BLaER1 (cell line): ENCODE data around the gene FNDC5.

ENCODE experiments used
- H3K27ac ChIP-seq: shearing (Covaris generic); formaldehyde crosslinking; 2 replicates; pipeline ENCODE4 v1.8.1; 2022
- H3K27me3 ChIP-seq: shearing (Covaris generic); formaldehyde crosslinking; 2 replicates; pipeline ENCODE4 v1.8.1; 2022
- H3K36me3 ChIP-seq: shearing (Covaris generic); formaldehyde crosslinking; 2 replicates; pipeline ENCODE4 v1.8.1; 2022
- H3K4me1 ChIP-seq: shearing (Covaris generic); formaldehyde crosslinking; 2 replicates; pipeline ENCODE4 v1.8.1; 2022
- H3K4me2 ChIP-seq: shearing (Covaris generic); formaldehyde crosslinking; 2 replicates; pipeline ENCODE4 v1.8.1; 2022
- H3K4me3 ChIP-seq: shearing (Covaris generic); formaldehyde crosslinking; 2 replicates; pipeline ENCODE4 v1.8.1; 2022
- H3K9ac ChIP-seq: shearing (Covaris generic); formaldehyde crosslinking; 2 replicates; pipeline ENCODE4 v1.8.1; 2022
- H3K9me3 ChIP-seq: shearing (Covaris generic); formaldehyde crosslinking; 2 replicates; pipeline ENCODE4 v1.8.1; 2022
- H4K20me1 ChIP-seq: shearing (Covaris generic); formaldehyde crosslinking; 2 replicates; pipeline ENCODE4 v1.8.1; 2022
- Cebpa-rat ChIP-seq: shearing (Covaris generic); IDR thresholded peaks from 2 replicates; pipeline ENCODE4 v1.8.1; 2022

FNDC5 gene

DNA sequence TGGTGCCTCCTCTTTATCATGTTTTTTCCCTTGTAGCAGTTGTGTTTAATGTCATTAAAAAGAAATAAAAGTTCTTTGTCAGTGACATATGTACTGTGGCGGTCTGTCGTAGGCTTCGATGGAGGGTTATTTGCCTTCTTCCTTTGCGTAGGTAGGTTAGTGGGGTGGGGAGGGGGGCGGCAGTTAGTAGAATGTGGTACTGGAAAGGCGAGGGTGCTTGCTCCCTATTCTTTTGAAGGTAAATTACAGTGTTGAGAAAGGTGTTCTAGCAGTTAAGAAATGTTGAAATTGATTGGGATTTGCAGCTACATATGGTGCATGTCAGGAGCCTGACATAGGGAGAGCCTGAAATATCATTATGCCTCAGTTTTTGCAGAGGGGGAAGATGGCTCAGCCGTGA is 11.9 kb downstream of the FNDC5 start:
- no peak overlapping the region for H3K27ac ChIP-seq
- no peak overlapping the region for H3K4me3 ChIP-seq
- H3K36me3 ChIP-seq = peaks cover 99% of the 10 kb centered on the region
- no peaks in the 10 kb centered on the region; the same call in 1 of the 2 replicates for H4K20me1 ChIP-seq
- H3K27me3 ChIP-seq = no peaks in the 10 kb centered on the region
- no peak overlapping the region for H3K4me2 ChIP-seq
- H3K4me1 ChIP-seq = no peaks in the 10 kb centered on the region
- TF ChIP-seq Cebpa-rat = no peak
- no peaks in the 10 kb centered on the region for H3K9me3 ChIP-seq
- no peak overlapping the region for H3K9ac ChIP-seq

DNA sequence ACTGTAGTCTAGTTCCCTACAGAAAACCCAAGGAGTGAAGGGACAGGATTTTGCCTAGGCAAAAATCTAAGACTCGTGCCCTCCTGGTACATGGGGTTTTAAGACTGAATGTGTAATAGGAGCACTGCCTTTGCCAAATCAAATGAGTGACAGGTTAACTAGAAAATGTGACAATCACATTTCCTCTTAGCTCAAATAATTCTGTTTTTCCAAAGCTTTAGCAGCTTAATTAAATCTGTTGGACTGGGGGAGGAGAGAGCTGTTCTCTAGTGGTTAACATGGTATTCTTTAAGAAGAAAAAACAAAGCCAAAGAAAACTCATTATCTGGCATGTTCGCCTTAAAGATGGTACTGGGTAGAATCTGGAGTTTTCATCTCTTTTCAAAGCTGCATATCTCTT is 12.6 kb downstream of the FNDC5 start:
- Histone ChIP-seq H3K9ac (no peak overlapping the region), H3K36me3 (peaks cover 99% of the 10 kb centered on the region), H3K4me2 (no peak overlapping the region), H4K20me1 (no peaks in the 10 kb centered on the region; the same call in 1 of the 2 replicates), H3K27ac (no peak overlapping the region), H3K4me3 (no peak overlapping the region), H3K27me3 (no peaks in the 10 kb centered on the region), H3K4me1 (no peaks in the 10 kb centered on the region), H3K9me3 (no peaks in the 10 kb centered on the region)
- no peak for TF ChIP-seq Cebpa-rat

DNA sequence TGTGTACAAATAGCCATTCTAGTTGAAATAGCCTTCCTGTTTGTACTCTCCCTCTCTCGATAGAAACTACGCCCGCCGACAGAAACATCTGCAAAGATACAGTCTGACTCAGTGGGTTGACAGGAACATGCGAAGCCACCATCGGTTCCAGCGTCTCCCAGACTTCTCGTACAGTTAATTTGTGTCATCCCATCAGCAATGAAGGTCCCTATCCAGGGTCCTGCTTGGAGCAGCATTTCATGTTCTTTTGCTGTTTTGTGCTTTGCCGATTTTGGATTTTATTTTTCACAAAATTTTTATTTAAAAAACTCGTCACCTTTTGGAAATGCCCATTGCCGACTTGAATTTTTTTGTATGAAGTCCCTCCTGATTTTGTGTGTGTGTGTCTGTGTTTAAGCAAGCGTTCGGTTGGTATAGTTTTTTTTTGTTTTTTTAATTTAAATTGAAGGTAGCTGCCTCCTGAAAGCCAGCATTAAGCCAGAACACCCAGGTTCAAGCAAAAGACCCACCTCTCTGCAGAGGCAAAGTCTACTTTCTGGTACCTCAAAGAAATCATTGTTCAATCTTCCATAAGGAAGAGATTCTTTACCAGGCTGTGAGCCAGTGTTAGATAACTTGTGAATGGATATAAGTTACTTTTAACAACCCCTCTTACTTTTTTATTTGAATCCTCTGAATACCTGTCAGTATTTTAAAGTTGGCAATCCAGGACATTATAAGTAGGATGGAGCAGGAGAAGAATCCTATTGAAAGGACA is 14.7 kb downstream of the FNDC5 start:
- Histone ChIP-seq H3K9me3 (no peaks in the 10 kb centered on the region), H3K4me2 (no peak overlapping the region), H4K20me1 (no peaks in the 10 kb centered on the region; the same call in 1 of the 2 replicates), H3K27ac (no peak overlapping the region), H3K27me3 (no peaks in the 10 kb centered on the region), H3K4me3 (no peak overlapping the region), H3K9ac (no peak overlapping the region), H3K36me3 (peaks cover 98% of the 10 kb centered on the region), H3K4me1 (no peaks in the 10 kb centered on the region)
- TF ChIP-seq Cebpa-rat = no peak

DNA sequence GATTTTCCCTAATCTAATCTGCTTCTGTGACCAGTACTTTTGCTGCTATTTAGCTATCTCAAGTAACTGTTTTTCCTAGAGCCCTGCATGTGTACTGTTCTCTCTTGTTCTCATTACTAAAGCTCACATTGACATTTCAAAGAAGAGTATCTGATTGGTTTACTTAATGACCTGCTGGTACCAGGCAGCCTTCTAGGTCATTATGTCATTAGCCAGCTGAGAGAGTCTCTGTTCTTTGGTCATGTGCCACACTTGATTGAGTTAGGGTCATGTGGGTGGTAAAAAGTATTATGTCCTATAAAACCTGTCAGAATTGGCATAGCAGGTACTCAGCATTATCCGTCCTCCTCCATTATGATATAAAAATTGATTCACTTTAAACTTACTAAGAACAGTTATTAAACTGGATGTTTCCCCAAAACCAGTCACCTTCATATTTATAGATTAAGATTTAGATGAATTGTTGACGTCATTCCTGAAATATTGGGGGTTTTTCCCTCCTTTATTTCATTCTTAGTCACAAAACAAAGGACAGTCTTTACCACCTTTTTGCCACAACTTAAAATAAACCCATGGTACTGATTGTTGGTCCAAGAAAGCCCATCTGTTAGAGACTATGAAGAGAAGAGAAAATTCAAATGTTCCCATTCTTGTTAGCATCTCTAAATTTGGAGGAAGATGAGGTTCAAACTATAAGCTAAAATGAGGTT is 22.2 kb downstream of the FNDC5 start:
- Histone ChIP-seq H3K4me2 (no peak overlapping the region), H3K4me3 (no peak overlapping the region), H3K27me3 (no peaks in the 10 kb centered on the region), H4K20me1 (0 out of 2 replicates have a peak, but pooled peaks cover 10% of the 10 kb centered on the region), H3K4me1 (no peaks in the 10 kb centered on the region), H3K9me3 (peaks cover 17% of the 10 kb centered on the region), H3K9ac (no peak overlapping the region), H3K36me3 (peaks cover 84% of the 10 kb centered on the region), H3K27ac (no peak overlapping the region)
- no peak for TF ChIP-seq Cebpa-rat

DNA sequence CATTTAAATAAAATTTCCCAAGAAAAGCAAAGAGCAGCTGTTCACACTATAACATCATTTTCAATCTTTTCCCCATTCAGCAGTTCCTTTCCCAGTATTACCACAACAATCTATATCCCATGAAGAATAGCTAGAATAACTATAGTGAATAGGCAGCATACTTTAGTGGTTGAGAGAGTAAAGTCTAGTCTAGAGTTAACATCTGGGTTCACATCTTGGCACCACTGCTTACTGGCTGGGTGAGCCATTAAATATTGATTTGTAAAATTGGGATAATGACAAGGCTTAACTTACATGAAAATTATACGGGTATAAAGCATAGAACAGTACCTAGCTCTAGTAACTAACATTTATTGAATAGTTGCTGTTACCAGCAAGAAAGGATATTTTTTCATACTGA is 38.8 kb downstream of the FNDC5 start:
- Histone ChIP-seq H3K4me3 (no peak overlapping the region), H3K9me3 (no peaks in the 10 kb centered on the region), H3K36me3 (peaks cover 89% of the 10 kb centered on the region), H4K20me1 (peaks cover 12% of the 10 kb centered on the region; the same call in 1 of the 2 replicates), H3K9ac (no peak overlapping the region), H3K27me3 (no peaks in the 10 kb centered on the region), H3K4me1 (no peaks in the 10 kb centered on the region), H3K4me2 (no peak overlapping the region), H3K27ac (no peak overlapping the region)
- TF ChIP-seq Cebpa-rat = no peak

DNA sequence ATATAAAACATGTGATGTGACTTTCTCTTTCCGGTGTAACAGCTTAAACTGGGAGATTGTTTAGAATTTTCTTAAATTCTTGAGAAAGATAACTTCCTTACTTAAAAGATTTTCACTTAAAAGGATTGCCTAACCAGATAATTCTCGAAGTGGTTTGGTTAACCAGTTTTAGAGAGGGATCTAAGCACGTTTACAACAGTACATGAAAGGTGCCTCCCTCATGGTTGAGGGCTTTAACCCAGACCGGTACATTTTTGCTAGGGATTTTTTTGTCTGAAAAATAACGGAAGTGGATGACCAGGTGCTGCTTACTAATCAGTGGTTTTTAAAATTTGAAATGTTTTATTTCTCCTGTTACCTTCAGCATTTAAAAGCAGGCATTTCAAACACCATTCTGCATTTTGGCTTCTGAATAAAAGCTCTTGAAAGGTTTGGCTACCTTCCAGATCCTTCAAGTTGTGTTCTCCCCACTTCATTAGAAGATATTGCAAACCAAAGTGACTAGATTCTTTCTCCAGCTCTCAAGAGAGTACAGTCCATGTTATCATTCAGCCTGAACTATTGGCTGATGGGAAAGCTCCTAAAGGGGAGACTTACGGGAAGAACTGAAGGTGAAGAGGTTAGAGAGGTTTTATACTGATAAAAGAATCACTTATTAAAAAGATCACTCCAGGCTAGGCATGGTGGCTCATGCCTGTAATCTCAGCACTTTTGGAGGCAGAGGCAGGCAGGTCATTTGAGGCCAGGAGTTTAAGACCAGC is 40.4 kb downstream of the FNDC5 start:
- no peak for TF ChIP-seq Cebpa-rat
- H3K27me3 ChIP-seq = no peaks in the 10 kb centered on the region
- H3K4me3 ChIP-seq = no peak overlapping the region
- no peaks in the 10 kb centered on the region for H3K4me1 ChIP-seq
- H4K20me1 ChIP-seq = peaks cover 12% of the 10 kb centered on the region; the same call in 1 of the 2 replicates
- H3K36me3 ChIP-seq = peaks cover 92% of the 10 kb centered on the region
- no peak overlapping the region for H3K4me2 ChIP-seq
- H3K27ac ChIP-seq = no peak overlapping the region
- no peak overlapping the region for H3K9ac ChIP-seq
- H3K9me3 ChIP-seq = no peaks in the 10 kb centered on the region

DNA sequence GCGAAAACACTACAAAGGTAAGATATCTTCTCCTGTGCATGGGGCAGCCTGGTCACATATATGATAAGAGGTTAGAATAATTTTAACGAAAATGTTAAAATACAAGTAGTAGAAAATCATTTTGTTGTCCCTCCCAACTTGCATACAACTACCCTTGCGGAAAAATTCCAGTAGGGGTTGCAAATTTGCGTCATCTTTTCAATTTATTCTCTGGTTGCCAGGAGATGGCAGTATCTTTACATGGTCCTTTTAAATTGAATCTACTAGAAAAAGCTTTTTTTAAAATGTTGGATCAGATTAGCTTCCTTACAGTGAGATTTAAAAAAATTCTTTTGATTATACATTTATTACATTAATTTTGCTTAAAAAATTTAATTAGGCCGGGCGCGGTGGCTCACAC is 42.4 kb downstream of the FNDC5 start:
- Histone ChIP-seq H3K4me1 (no peaks in the 10 kb centered on the region), H3K36me3 (peaks cover 83% of the 10 kb centered on the region), H3K27me3 (no peaks in the 10 kb centered on the region), H3K27ac (no peak overlapping the region), H4K20me1 (peaks cover 12% of the 10 kb centered on the region; the same call in 1 of the 2 replicates), H3K9me3 (no peaks in the 10 kb centered on the region), H3K4me3 (no peak overlapping the region), H3K9ac (no peak overlapping the region), H3K4me2 (no peak overlapping the region)
- TF ChIP-seq Cebpa-rat = no peak

DNA sequence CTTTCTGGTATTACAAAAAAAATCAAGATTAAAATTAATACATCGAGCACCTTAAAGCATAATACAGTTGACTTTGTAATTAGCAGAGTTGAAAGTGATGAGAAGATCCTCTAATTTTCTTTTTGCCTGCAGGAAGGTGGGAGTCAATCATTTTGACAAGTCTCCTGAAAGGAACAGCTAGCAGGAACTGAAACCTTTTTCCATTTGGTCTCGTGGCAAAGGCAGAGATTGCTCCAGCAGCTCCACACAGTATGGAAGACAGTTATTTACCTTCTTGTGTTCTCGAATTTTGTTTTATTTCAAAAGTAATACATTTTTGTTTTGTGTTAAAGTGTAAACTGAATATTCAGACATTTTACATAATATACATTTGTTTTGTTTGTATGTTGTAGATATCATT is 45.5 kb downstream of the FNDC5 start:
- Histone ChIP-seq H3K4me1 (peaks cover 26% of the 10 kb centered on the region), H3K9me3 (peaks cover 6% of the 10 kb centered on the region; the same call in 1 of the 2 replicates), H3K4me3 (no peak overlapping the region), H3K27me3 (no peaks in the 10 kb centered on the region), H3K27ac (no peak overlapping the region), H3K9ac (no peak overlapping the region), H3K36me3 (peaks cover 70% of the 10 kb centered on the region), H3K4me2 (no peak overlapping the region), H4K20me1 (peaks cover 7% of the 10 kb centered on the region; the same call in 1 of the 2 replicates)
- no peak for TF ChIP-seq Cebpa-rat

DNA sequence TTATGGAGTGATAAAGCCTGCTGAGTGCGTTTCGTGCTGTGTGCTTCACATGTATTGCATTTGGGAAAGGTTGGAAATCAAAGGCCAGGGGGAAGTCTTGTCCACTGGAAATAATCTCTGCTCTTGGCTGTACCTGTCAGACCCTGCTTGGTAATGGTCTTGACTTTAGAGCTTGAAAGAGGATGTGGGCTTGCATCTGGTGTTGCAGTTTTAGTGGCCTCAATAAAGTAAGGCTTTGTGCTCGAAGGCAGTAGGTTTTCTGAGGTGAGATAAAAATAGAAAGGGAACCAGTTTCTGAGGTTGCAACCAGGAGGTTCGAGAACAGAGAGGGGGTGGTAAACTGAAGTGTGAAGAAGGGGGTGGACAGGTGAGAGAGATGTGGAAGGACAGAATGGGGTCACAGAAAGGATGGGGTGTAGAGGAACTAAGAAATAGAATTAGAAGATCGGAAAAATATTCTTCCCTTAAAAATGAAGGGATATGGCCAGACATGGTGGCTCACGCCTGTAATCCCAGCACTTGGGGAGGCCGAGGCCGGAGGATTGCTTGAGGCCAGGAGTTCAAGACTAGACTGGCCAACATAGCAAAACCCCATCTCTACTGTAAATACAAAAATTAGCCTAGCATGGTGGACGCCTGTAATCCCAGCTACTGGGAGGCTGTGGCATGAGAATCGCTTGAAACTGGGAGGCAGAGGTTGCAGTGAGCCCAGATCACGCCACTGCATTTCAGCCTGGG is 51.7 kb downstream of the FNDC5 start:
- no peak for TF ChIP-seq Cebpa-rat
- H4K20me1 ChIP-seq = peaks cover 27% of the 10 kb centered on the region
- H3K4me3 ChIP-seq = peak overlapping the region; percentile 99
- H3K36me3 ChIP-seq = peaks cover 33% of the 10 kb centered on the region
- peak overlapping the region; percentile 100 for H3K27ac ChIP-seq
- H3K9me3 ChIP-seq = peaks cover 6% of the 10 kb centered on the region; the same call in 1 of the 2 replicates
- peak overlapping the region; percentile 93 for H3K4me2 ChIP-seq
- H3K27me3 ChIP-seq = no peaks in the 10 kb centered on the region
- H3K9ac ChIP-seq = peak overlapping the region; percentile 100
- H3K4me1 ChIP-seq = peaks cover 64% of the 10 kb centered on the region
